Activated gamma-delta T cell (primary cell): ENCODE measurements around the gene FCMR.

ENCODE experiments used
- DNase-seq: peaks from one replicate; lab custom pipeline; 2025; lab: John Stamatoyannopoulos, UW

The FCMR gene

GRCh38 chr1:206951318-206952100 lies 29.8 kb upstream of the FCMR start:
- no peak for DNase-seq

GRCh38 chr1:206949641-206950040 lies 27.9 kb upstream of the FCMR start:
- DNase-seq = no peak

DNA sequence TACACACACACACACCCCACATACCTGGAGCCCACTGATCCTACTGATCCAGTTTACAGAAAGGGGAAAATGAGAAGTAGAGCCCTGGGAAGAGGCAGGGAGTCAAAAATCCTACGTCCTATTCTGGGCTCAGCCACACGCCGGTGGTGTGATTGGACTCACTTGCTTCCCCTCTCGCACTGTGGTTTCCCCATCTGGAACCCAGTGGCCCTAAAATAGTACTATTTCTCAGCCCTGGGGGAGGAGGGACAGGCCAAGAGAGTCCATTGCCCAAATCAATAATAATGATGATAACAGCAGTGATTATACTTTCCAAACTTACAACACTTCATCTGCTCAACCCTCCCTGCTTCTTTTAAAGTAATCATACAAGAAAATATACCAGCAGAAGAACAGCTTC lies 27.5 kb upstream of the FCMR start:
- no peak for DNase-seq

DNA sequence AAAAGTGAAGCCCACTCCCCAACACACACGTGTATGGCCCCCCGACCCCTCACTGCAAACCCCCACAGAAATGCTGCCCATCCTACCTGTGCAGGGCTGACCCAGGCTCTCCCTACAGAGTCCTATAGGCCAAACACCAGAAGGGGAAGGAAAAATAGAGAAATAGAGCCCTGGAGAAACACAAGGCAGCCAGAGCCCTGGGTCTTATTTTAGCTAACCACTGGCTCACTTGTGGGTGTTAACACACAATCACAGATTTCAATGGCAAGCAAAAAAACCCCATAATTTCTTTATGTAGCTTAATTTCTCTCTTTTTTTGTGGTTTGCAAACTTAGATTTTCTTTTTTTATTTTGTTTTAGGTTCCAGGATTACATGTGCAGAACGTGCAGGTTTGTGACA lies 25.5 kb upstream of the FCMR start:
- no peak for DNase-seq

DNA sequence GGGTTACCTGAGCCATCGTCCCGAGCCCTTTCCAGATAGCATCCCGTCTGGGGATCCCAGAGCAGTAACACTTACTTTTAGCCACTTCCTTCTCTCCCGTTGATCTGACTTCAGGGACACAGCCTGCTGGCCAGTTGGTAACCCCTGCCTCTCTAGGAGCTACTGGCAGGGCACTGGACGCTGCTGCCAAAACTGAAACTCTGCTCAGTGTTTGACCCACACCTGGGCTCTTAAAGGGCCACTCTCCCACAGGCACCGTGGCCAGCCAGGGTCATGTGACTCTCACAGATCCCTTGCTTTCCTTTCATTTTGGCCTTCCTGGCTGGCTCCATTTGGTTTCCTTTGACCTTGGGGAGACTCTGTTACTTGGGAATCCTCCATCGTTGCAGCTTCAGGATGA lies 24.5 kb upstream of the FCMR start, which contains the start of gene PIGR:
PIGR (minus strand) TSS at position 206 of the 400 bp plus-strand sequence. CDS start 5,935 bp downstream, outside the sequence.
- DNase-seq = no peak

DNA sequence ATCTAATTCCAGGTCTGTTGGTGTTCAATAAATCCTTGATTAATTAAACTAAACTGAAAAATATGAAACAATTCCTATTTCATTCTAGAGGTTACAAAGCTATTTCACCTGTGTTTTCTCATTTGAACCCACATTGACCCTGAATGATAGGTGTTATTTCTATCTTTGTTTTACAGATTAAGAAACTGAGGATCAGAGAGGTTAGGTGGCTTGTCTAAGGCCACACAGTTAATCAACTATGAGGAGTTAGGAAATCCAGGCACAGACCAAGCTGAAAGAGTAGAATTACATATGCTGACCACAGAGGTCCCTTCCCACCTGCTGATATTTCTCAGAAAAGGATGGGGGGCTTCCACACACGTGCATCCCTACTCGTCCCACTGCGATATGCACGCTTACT lies 24.0 kb upstream of the FCMR start:
- DNase-seq = no peak

GRCh38 chr1:206944703-206945102 lies 23.0 kb upstream of the FCMR start:
- no peak for DNase-seq

DNA sequence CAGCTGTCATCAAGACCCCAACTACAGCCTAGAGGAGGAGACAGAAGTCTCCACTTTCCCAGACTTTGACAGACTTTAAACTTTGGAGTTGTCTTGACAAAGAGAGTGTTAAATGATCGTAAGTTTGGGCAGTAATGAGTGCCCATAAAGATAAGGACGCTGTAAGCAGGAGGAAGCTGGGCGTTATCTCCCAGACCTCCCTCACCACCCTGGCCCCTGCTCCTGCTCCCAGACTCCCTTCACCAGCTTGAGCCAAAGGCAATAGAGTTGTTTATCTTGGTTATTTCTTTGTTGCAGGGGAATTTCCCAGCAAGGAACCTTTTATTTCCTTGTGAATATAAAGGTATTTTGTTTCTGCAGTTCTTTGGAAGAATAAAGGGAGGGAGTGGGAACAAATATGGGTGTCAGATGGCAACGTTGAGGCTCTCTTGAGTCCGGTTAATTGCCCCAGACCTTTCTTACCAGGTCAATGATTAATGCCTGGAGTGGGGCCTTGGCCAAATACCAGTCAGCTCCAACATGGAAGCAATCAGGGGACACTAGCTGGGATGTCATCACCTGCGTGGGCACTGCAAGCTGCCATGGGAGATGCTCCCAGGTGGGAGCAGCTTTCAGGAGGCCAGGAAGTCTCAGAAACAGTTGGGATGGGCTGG lies 20.2 kb upstream of the FCMR start:
- DNase-seq = no peak

DNA sequence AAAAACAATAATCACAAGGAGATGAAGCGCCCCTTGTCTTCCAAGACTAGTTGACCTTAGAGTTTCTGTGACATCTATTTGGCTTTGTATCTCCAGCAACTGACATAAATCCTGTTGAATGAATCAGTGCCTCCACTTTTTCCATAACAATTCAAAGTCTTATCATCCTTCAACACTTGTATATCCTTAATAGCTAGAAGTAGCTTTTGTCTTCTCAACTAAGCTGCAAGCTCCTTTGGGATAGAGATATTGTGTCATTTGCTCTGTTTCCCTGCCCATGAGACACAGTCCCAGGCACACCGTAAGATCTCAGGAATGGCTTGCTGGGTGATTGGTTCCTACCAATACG lies 18.8 kb upstream of the FCMR start:
- no peak for DNase-seq

DNA sequence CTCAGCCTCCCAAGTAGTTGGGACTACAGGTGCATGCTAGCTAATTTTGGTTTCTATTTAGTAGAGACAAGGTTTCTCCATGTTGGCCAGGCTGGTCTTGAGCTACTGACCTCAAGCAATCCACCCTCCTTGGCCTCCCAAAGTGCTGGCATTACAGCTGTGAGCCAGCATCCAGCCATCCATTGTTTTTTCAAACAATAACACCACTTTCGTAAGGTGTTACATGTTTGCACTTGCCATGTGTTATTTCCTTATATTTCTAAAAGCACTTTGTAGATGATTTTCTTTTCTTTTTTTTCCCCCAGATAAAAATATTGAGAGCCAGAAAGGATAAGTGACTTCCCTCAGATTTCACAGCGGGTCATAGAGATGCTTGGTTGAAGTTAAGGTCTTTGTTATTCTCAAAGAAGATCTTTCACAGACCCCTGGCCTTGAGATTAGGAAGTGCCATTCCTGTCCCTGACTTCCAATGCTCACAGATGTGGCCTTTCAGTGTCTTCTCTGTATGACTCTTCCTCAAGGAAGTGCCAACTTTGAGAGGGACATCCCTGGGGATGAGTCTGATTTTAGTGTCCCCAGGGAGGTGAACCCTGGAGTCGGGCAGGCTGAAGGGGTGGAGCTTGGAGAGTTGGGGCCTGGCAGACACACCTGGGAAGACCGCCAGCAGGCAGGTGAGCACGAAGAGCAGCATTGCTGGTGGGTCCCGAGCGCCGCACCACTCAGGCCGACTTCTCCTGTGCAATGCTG lies 18.3 kb upstream of the FCMR start:
- no peak for DNase-seq

GRCh38 chr1:206939131-206939530 lies 17.4 kb upstream of the FCMR start:
- DNase-seq = no peak

GRCh38 chr1:206937425-206937824 lies 15.7 kb upstream of the FCMR start:
- DNase-seq = no peak

DNA sequence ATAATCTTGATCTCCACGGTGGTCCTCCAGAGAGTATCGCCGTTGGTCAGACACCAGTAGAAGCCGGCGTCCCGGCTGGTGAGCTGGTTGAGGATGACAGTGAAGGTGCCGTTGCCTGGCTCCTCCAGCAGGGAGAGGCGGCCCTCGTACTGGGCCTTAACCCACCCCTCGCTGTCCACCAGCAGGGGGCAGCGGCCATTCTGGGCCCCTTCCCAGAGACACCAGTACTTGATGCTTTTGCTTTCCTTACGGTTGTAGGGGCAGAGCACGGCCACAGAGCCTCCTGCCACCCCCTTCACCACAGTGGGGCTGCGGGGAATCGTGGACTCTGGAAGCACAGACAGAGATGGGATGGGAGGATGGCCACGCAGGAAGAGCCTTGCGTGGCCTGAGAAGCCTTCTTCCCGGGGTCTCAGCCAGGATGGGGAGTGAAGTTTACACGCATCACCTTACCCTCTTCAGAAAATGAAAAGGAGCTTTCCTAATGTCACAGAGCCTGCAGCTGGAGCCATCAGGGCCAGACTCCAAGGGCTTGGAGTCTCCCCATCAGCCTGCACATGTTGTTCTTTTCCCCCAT lies 13.8 kb upstream of the FCMR start:
- DNase-seq = no peak

- no peak for DNase-seq
These were observed 11.7 kb upstream of the FCMR start for GRCh38 chr1:206933333-206933945.

DNA sequence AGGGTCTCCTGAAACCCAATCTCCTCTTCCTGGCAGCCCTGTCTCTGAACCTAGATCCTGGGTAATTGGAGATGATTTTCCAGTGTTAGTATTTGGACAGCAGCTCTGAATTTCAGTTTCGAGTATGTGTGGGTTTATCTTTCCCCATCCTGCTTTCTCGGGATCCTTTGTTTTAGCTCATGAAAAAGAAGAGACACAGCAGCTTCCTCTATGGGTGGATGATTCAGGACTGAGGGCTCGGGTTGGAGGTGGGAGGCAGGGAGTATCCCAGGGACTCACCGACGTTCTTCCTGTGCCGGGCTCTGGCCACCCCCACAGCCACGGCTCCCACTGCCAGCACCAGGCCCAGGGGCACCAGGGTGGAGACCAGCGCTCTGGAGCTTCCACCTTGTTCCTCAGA lies 10.4 kb upstream of the FCMR start:
- no peak for DNase-seq

DNA sequence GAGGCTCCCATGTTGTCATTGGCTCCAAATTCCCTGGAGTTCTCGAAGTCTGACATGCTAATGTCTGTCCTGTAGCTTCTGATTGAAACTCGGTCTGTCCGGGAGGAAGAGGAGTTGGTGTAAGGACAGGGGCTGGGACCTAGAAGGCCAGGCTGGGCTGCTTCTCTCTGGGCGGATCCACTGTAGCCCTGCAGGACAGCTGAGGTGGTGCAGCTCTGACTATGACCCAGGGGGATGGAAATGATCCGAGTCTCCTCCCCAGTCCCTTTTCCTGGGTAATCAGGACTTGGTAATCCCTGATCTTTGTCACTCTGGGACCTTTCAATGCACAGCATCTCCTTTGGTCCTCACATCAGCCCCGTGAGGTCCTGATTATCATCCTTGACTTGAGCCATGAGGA lies 10.0 kb upstream of the FCMR start:
- DNase-seq = no peak

GRCh38 chr1:206930210-206930798 lies 8.6 kb upstream of the FCMR start:
- DNase-seq = no peak

- DNase-seq = no peak
These were observed 7.8 kb upstream of the FCMR start for GRCh38 chr1:206929524-206929923.

DNA sequence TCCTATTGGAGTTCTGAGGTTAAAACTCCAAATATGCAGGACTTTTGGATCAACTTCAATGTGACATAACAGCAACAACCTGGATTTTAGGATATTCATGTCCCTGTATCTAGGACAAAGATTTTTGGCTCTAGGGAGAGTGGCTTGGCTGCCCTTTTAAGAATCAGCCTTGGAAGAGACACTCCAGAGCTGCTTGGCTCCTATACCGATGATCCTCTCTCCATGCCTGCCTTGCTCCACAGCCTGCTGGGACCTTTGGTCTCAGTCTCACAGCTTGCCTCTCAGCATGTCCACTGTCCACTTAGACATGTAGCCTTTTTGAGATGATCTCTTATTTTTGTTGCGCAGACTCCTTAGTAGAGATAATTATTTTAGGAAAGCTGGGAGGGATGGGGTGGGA lies 4.5 kb upstream of the FCMR start:
- DNase-seq = no peak

GRCh38 chr1:206925106-206925736 lies 3.5 kb upstream of the FCMR start:
- no peak for DNase-seq

DNA sequence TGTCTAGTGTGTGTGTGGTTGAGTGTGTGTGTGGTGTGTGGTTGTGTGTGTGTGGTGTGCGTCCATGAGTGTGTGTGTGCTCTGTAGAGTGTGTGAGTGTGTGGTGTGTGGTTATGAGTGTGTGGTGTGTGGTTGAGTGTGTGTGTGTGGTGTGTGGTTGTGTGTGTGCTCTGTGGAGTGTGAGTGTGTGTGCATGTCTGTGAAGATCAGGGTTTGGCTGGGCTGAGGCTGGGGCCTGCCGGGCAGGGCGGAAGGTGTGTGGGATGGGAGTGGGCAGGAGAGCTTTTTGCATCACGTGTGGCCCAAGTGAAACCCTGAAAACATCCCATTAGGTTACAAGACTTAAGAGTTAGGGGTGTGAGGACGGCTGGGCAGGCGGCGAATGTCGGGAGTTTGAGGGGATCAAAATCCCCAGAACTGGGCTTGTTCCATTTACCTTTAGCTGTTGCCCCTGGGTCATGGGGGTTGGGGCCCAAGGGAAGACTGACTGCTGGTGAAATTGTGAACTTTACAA lies 2.9 kb upstream of the FCMR start:
- DNase-seq = no peak
